ENCODE data around the gene TNNC2.

Gene TNNC2

DNA sequence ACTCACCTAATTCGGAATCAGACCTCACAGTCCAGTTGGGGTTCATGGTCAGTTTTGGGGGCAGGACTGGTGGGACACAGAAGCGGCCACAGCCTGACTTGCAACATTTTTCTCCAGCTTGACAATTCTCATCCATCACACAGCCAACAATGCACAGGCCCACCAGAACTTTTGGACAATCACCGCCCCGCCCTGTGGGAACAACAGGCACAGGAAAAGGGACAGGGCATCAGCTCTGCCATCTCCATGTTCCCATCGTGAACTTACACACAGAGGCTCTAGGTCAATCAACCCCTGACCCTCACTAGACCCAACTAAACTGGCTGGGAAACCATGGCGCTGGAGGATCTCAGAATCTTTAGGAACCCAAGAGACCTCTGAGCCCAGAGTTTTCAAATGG lies 51.7 kb downstream of the TNNC2 start:
- Histone ChIP-seq H3K36me3 (ENCODE audit: insufficient read depth, low read length) (no peaks in the 10 kb centered on the region), H3K4me2 (ENCODE audit: low read length) (no peak overlapping the region), H2AFZ (ENCODE audit: low read length) (no peak overlapping the region), H3K9ac (ENCODE audit: low read length) (no peak overlapping the region), H3F3A (ENCODE audit: insufficient read depth, low read length) (no peaks in the 10 kb centered on the region), H3K9me2 (ENCODE audit: low read depth, low read length) (no peaks in the 10 kb centered on the region), H3K79me2 (ENCODE audit: insufficient read depth, low read length) (no peaks in the 10 kb centered on the region), H4K20me1 (ENCODE audit: insufficient read depth, low read length) (no peaks in the 10 kb centered on the region), H3K27me3 (ENCODE audit: insufficient read depth, low read length) (no peaks in the 10 kb centered on the region), H3K4me3 (ENCODE audit: low read depth, low read length, poor library complexity, severe bottlenecking) (no peak overlapping the region), H3K9me3 (ENCODE audit: low read length) (no peaks in the 10 kb centered on the region), H3K27ac (ENCODE audit: low read depth, low read length, poor library complexity, severe bottlenecking) (no peak overlapping the region), H3K4me1 (ENCODE audit: insufficient read depth, low read length, severe bottlenecking) (no peaks in the 10 kb centered on the region)
- no peak for TF ChIP-seq EZH2 (IDR thresholded peaks at IDR 0.05; ENCODE audit: borderline replicate concordance, low read length)
- TF ChIP-seq, protein P1, sequence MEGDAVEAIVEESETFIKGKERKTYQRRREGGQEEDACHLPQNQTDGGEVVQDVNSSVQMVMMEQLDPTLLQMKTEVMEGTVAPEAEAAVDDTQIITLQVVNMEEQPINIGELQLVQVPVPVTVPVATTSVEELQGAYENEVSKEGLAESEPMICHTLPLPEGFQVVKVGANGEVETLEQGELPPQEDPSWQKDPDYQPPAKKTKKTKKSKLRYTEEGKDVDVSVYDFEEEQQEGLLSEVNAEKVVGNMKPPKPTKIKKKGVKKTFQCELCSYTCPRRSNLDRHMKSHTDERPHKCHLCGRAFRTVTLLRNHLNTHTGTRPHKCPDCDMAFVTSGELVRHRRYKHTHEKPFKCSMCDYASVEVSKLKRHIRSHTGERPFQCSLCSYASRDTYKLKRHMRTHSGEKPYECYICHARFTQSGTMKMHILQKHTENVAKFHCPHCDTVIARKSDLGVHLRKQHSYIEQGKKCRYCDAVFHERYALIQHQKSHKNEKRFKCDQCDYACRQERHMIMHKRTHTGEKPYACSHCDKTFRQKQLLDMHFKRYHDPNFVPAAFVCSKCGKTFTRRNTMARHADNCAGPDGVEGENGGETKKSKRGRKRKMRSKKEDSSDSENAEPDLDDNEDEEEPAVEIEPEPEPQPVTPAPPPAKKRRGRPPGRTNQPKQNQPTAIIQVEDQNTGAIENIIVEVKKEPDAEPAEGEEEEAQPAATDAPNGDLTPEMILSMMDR (IDR thresholded peaks at IDR 0.05; ENCODE audit: low read length), result no peak

DNA sequence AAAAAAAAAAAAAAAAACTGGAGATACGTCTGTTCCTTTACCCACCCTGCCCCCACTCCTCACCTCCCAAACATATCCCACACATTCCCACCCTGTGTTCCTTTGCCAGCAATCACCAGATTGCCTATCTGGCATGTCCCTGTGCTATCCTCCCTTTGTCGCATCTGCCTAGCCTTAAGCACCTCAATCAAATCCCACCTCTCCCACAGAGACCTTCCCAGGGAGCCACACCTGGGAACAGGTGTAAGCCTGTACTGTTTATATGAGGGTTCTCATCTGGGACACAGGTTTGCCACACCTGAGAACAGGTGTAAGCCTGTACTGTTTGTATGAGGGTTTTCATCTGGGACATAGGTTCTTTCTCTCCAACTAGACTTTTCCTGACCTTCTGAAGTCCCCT lies 52.2 kb downstream of the TNNC2 start:
- Histone ChIP-seq H3K79me2 (ENCODE audit: insufficient read depth, low read length) (no peaks in the 10 kb centered on the region), H3K9ac (ENCODE audit: low read length) (no peak overlapping the region), H3K27me3 (ENCODE audit: insufficient read depth, low read length) (no peaks in the 10 kb centered on the region), H2AFZ (ENCODE audit: low read length) (no peak overlapping the region), H3K4me2 (ENCODE audit: low read length) (no peak overlapping the region), H3K4me1 (ENCODE audit: insufficient read depth, low read length, severe bottlenecking) (no peaks in the 10 kb centered on the region), H4K20me1 (ENCODE audit: insufficient read depth, low read length) (no peaks in the 10 kb centered on the region), H3K27ac (ENCODE audit: low read depth, low read length, poor library complexity, severe bottlenecking) (no peak overlapping the region), H3K4me3 (ENCODE audit: low read depth, low read length, poor library complexity, severe bottlenecking) (no peak overlapping the region), H3K36me3 (ENCODE audit: insufficient read depth, low read length) (no peaks in the 10 kb centered on the region), H3K9me3 (ENCODE audit: low read length) (no peaks in the 10 kb centered on the region), H3F3A (ENCODE audit: insufficient read depth, low read length) (no peaks in the 10 kb centered on the region), H3K9me2 (ENCODE audit: low read depth, low read length) (no peaks in the 10 kb centered on the region)
- TF ChIP-seq, protein P1 (IDR thresholded peaks at IDR 0.05; ENCODE audit: low read length), result no peak
- no peak for TF ChIP-seq EZH2 (IDR thresholded peaks at IDR 0.05; ENCODE audit: borderline replicate concordance, low read length)
